T-helper 1 cell (primary cell): ENCODE measurements around the gene TRIM29.
"Not testable (repeated sequence)": the region's sequence is repeated elsewhere in the genome, so short reads cannot be mapped to it uniquely, and the experiment has no call there.

Experiments
- DNase-seq, 5 donors: peaks; one replicate each; pipeline ENCODE4 v3.0.0-alpha.2; 2012 to 2020
- total RNA-seq, 4 donors: gene quantifications; one replicate each; lab custom pipeline; 2026; lab: John Stamatoyannopoulos, UW

Gene TRIM29, protein sequence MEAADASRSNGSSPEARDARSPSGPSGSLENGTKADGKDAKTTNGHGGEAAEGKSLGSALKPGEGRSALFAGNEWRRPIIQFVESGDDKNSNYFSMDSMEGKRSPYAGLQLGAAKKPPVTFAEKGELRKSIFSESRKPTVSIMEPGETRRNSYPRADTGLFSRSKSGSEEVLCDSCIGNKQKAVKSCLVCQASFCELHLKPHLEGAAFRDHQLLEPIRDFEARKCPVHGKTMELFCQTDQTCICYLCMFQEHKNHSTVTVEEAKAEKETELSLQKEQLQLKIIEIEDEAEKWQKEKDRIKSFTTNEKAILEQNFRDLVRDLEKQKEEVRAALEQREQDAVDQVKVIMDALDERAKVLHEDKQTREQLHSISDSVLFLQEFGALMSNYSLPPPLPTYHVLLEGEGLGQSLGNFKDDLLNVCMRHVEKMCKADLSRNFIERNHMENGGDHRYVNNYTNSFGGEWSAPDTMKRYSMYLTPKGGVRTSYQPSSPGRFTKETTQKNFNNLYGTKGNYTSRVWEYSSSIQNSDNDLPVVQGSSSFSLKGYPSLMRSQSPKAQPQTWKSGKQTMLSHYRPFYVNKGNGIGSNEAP
- total RNA-seq, result 0 reads per million in 4 donors

- no peak for DNase-seq
Measured at GRCh38 chr11:120137611-120138521, at the start of gene TRIM29. TRIM29 (minus strand) TSS chr11:120138113; CDS start chr11:120138031, 82 bp downstream.

- no peak for DNase-seq
Measured at GRCh38 chr11:120186774-120187591, 49.1 kb upstream of the TRIM29 start.

DNA sequence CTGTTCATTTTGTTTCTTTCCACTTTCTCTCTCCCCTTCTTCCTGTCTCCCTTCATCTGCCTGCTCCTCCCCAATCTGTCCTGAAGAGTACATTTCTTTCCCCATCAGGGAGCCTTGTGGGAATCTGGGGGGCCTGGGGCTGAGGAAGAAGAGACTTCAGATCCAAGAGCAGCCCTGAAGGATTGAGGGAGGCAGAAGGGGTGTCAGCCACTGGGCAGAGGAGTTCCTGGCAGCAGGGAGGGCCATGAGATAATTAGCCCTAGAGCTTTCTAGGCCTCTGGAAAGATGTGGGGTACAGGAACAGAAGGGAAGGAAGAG, 48.5 kb upstream of the TRIM29 start:
- no peak for DNase-seq

- DNase-seq, result no peak
Measured at GRCh38 chr11:120185706-120186455, 48.0 kb upstream of the TRIM29 start.

DNA sequence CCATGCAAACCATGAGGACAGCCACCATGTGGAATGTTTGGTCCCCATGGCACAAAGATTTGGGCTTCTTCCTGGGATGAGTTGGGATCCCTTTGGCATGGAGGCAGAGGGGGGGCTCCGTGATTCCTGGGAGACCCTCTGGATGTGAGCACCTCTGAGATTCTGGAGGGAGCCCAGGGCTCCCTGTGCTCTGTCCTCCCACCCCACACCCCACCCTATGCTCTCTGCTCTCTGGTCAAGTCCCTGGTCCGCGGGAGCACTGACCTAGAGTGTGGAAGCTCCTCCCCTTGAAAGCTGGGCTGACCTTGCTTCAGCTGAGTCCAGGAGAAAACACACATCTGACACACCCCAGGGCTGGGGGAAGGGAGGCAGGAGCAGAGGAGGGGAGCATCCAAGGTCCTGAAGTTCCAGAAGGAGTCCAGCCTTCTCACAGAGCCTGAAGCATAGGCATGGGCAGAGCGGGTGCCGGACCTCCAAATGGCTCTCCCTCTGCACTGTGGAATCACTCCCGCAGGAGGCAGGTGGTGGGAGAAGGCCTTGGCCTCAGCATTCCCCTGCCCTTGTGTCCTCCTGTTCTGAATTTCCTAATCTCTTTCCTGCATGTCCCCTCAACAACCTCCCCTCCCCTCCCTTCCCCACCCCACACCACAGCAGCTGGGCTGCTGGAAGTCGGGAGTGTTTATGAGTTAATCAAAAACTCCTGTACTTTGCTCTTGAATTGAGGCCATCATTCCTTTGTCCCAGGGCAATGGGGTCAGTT, 47.2 kb upstream of the TRIM29 start:
- no peak for DNase-seq

DNA sequence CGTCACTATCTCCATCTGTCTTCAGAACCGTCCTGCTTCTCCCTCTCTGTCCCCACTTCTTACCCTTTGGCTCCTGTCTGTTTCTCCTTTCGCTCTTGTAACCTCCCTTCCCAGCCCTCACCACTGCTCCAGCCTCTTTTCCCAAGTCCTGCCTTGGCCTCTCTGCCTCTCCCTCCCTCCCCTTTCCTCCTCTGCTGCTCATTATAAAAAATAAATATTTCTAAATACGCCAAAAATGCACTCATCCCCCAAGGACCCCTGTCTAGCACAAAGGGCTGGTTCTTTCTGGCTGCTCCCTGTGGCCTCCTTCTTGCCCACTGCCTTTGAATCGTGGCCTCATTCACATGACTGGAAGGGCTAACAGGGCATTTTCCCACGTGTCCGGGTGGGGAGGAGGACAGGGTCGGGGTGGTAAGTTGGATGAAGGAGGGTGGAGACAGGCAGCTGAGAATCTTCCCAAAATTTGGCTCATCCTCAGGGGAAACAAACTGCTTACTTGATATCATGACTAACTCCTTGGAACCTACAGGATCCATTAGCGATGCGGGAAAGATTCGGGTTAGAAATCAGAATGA, 46.5 kb upstream of the TRIM29 start:
- DNase-seq, result no peak

DNA sequence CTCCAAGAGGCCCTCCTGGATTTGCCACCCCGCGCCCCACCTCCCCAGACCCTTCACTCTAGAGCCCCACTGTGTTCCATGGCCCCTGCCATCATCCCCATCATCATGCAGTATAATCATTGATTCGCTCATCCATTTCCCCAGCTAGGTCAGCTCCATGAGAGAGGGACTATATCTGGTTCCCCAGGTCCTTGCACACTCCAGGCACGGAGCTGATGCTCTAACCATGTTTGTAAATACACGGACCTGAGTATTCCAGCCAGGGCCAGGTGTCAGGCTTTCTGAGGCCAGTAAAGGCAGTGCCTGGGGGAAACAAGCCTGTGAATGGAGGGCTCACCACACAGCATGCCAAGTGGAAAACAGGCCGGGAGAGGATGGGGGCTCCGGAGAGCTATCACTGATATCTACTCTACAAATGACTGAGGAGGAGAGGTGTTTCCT, 45.8 kb upstream of the TRIM29 start:
- no peak for DNase-seq

- no peak for DNase-seq
Measured at GRCh38 chr11:120182790-120183491, 45.0 kb upstream of the TRIM29 start.

DNA sequence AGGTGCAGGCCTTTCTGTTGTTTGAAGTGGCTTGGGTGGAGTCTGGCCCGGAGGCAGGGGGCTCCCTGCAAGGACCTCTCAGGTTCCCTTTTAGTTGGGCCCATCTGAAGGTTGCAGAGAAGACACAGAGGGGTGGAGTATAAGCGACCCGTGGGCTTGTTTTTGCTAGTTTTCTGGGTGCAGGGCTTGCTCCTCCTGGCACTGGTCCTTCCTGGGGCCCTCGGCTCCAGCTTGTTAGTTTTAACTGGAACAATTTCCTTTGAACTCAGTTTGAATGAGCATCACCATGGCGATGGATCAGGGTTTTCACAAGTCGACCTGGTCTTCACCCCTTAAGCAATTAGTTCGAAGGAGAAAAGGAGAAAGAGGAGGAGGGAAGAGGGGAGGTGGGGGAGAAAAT, 44.5 kb upstream of the TRIM29 start:
- DNase-seq, result no peak

- no peak for DNase-seq
Measured at GRCh38 chr11:120181376-120181975, 43.6 kb upstream of the TRIM29 start.

GRCh38 chr11:120180551-120181232, 42.8 kb upstream of the TRIM29 start:
- DNase-seq, result no peak

- DNase-seq, result not testable (repeated sequence)
Measured at GRCh38 chr11:120180063-120180462, 42.1 kb upstream of the TRIM29 start.

DNA sequence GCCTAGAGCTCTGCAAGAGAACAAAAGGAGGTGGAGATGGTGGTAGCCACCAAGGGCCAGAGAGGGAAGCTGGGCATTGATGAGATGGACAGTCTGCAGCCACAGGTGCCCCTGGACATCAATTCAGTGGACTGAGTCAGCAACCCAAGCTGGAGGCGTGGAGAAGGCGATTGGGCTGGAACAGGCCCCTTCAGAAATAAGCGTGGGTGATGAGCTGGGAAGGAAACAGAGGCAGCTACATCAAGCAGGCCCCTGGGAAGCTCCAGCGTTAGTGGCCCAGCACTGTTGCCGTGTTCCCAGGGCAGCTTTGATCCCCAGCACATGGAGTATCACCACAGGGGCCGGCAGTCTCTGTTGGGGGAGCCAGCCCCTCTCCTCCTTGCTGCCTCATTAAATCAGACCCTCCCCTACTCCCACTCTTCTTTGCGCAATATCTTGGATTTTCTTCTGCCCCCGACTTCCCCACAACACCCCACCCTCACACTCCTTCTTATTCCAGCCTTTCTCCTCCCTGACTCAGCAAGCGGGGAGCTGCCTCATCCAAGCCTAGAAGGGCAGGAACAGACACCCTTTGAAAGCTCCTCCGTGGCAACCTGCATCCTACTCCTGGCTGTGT, 41.3 kb upstream of the TRIM29 start:
- no peak for DNase-seq

DNA sequence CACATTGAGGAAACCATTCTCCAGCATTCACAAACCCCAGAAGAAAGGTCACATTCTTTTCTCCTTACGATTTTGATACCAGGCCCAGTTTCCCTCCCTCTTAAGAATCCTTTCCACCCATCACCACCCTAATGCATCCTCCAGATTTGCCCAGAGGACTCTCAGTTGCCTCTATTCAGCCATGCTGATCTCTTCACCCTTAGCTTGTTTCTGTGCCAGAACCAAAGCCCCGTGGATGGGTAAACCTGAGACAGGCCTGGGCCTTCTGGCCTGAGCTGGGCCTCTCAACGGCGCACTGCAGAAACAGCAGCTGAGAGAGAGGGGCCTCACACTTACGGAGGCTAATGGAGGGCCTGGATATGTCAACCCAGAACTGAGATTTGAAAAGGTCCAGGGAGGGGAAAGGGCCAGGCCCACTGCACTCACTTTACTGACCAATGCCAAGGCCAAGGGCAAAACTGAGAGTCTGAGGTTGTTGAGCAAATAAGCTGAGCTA, 40.7 kb upstream of the TRIM29 start:
- no peak for DNase-seq

- DNase-seq, result no peak
Measured at GRCh38 chr11:120174866-120175265, 37.0 kb upstream of the TRIM29 start.

DNA sequence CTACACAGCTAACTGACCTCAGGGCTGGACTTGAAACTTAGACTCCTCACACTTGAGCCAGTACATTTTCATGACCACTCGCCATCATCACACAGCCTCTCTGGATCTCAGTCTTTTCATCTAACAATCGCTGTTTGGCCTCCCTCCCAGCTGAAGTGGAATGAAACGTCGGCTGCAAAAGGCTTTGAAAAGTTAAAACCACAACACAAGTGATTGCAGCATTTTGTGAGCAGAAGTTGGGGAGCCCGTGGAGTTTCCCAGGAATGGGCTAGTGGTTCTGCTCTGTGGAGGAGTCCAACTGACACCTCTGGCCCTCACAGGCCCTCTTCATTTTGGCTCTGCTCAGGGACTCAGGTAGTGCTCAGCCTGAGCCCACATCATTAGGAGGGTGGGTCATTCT, 35.9 kb upstream of the TRIM29 start:
- no peak for DNase-seq

GRCh38 chr11:120173019-120173705, 35.2 kb upstream of the TRIM29 start:
- DNase-seq, result no peak
